Hematopoietic multipotent progenitor cell (in vitro differentiated cells): ENCODE measurements around the gene TMOD1. TPM values are rescaled to one million over a fixed set of nuclear protein-coding genes. Genes with fewer than 3 reads are reported as not detected.
A peak's percentile ranks its signal among the peaks of the same experiment; 100 is the strongest.
"Not testable (repeated sequence)": the region's sequence is repeated elsewhere in the genome, so short reads cannot be mapped to it uniquely, and the experiment has no call there.

ENCODE experiments used
- DNase-seq, 3 donors: peaks; one replicate each; pipeline ENCODE4 v3.0.0-alpha.2; 2011 to 2015; ENCODE audit warnings: low read depth in 2 of 3, low spot score in 2 of 3
- total RNA-seq: library from RNA; depleted of rRNA; stranded (reverse); fragments of >200 nt; gene quantifications from one replicate; pipeline ENCODE4 v1.2.3, GENCODE V29; 2012

The TMOD1 gene
- 1.6 TPM for total RNA-seq

- peak in 2 of 3 donors; percentile 60 to 64 for DNase-seq
Measured at GRCh38 chr9:97501177-97501971, at the start of gene TMOD1. Gene TMOD1, plus strand, starts transcription at chr9:97501666. Its CDS starts 22,523 bp downstream, at chr9:97524189.

GRCh38 chr9:97453573-97453972 is 47.9 kb upstream of the TMOD1 start:
- DNase-seq: not testable (repeated sequence)

GRCh38 chr9:97456841-97457240 is 44.6 kb upstream of the TMOD1 start:
- DNase-seq: not testable (repeated sequence)

GRCh38 chr9:97459326-97459725 is 42.1 kb upstream of the TMOD1 start:
- DNase-seq: no peak

- DNase-seq: no peak
Measured at GRCh38 chr9:97462159-97462558, 39.3 kb upstream of the TMOD1 start.

GRCh38 chr9:97462914-97463313 is 38.6 kb upstream of the TMOD1 start:
- DNase-seq: no peak

- DNase-seq: peak; percentile 2 to 82 (median 61)
Measured at GRCh38 chr9:97468658-97469448, 32.6 kb upstream of the TMOD1 start.

- DNase-seq: peak in 2 of 3 donors; percentile 14 to 32
Measured at GRCh38 chr9:97470076-97470475, 31.4 kb upstream of the TMOD1 start.

- DNase-seq: no peak
Measured at GRCh38 chr9:97473717-97474116, 27.7 kb upstream of the TMOD1 start.

- DNase-seq: no peak
Measured at GRCh38 chr9:97474372-97474925, 27.0 kb upstream of the TMOD1 start.

- no peak for DNase-seq
Measured at GRCh38 chr9:97475059-97475458, 26.4 kb upstream of the TMOD1 start.

- peak in 1 of 3 donors; percentile 20 for DNase-seq
Measured at GRCh38 chr9:97478301-97478981, 23.0 kb upstream of the TMOD1 start.

GRCh38 chr9:97479496-97480159 is 21.8 kb upstream of the TMOD1 start:
- no peak for DNase-seq

GRCh38 chr9:97480174-97480573 is 21.3 kb upstream of the TMOD1 start:
- DNase-seq: no peak

- no peak for DNase-seq
Measured at GRCh38 chr9:97480749-97481148, 20.7 kb upstream of the TMOD1 start.

GRCh38 chr9:97484134-97484533 is 17.3 kb upstream of the TMOD1 start:
- no peak for DNase-seq

- DNase-seq: no peak
Measured at GRCh38 chr9:97487107-97487506, 14.4 kb upstream of the TMOD1 start.

- no peak for DNase-seq
Measured at GRCh38 chr9:97487861-97488260, 13.6 kb upstream of the TMOD1 start.

GRCh38 chr9:97491216-97491999 is 10.1 kb upstream of the TMOD1 start:
- no peak for DNase-seq
